Kidney capillary endothelial cell (primary cell): ENCODE results near the gene TFEB.

Experiments used
- DNase-seq: peaks from one replicate; pipeline ENCODE4 v3.0.0-alpha.2; 2018; ENCODE audit warnings: low spot score

The TFEB gene

DNA sequence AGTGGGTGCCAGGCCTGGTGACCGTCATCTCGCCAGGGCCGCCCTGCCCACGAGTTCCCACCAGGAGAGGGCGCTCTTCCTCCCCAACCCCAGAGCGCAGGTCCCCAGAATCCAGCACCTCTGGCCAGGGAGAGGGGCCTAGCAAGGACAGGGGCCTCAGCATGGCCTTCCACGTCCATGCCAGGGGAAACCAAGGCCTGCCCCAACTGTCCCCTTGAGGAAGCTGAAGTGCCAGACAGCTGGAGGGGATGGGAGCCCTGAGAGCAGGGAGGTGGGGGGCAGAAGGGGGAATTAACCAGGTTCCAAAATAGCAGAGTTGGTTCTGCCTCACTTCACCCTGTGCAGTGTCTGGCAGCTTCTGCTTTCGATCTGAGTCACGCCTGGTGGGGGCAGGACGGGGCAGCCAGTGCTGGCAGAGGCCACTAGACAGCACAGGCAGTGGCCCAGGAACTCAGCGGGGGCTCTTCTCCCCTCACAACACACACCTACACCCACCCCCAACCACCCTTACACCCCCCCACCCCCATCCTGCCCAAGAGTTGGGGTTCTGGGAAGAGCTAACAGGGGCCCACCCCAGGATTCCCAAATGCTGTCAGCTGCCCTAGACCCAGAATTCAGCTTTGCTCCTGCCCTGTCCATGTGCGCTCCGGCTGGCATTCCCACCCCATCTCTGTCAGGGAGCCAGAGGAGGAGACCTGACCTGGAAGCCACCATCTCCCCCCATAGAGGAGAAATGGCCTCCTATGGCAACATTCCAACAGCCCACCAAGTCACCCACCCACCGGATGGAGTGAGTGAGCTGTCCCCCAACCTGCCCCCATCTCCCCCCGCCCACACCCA is 29.2 kb downstream of the TFEB start:
- DNase-seq = no peak

DNA sequence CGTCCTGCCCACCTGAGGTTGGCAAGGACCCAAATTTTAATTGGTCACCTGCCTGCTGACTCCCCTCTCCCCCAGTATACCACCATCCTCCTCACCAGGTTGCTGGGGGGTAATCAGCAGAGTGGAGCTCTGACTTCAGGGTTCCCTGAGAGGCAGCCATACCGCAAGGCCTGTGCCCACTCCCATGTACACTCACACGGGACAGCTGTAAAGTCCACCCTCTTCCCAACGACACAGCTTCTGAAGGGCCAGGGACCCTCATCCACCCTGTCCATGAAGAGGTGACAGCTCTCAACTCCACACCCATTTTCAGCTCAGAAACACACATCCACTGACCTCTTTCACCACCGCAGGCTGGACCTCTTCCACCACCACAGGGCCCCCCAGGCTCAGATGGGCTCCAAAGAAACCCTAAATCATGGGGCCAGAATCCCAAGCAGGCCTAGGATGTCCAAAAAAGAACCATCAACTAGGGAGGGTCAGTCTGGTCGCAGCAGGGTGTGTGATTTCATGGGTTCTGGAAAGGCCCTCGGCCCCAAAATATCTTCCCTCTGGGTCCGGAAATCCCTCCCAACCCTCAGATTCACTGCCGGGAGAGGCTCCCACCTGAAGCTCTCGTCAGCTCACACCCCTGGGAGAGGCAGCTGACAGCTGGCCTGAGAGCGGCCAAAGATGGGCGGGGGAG is 30.0 kb downstream of the TFEB start:
- DNase-seq = no peak

DNA sequence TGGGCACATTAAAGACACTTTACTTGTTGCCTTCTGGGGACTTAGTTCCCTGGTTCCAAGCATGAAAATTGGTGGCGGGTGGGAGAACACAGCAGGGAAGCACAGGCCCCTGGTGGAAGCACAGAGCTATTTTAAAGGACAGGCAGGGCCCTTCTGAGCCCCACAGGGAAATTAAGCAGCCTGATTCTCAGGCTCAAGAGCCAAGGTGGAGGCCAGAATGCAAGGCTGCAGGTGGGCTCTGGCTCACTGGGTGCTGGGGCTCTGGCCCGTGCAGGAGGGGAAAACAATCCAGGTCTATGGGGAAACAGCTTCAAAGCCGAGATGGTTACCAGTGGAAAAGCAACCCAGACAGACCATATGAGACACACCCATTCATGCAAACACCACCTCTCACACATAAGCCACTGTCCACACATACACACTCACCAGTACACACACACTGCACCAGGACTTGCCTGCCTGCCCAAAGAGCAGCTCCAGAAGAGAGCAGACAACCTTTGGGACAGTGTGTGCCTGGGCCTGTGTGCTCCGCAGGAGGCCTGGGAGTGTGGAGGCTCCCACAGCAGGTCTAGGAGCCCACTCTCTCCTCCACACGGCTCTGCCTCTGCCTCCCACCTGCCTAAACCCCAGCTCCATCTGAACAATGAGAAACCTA is 30.6 kb downstream of the TFEB start:
- DNase-seq = no peak

GRCh38 chr6:41704028-41704427 is 31.4 kb downstream of the TFEB start:
- no peak for DNase-seq

GRCh38 chr6:41702771-41703494 is 32.5 kb downstream of the TFEB start:
- no peak for DNase-seq

GRCh38 chr6:41702089-41702745 is 33.2 kb downstream of the TFEB start:
- DNase-seq = no peak

DNA sequence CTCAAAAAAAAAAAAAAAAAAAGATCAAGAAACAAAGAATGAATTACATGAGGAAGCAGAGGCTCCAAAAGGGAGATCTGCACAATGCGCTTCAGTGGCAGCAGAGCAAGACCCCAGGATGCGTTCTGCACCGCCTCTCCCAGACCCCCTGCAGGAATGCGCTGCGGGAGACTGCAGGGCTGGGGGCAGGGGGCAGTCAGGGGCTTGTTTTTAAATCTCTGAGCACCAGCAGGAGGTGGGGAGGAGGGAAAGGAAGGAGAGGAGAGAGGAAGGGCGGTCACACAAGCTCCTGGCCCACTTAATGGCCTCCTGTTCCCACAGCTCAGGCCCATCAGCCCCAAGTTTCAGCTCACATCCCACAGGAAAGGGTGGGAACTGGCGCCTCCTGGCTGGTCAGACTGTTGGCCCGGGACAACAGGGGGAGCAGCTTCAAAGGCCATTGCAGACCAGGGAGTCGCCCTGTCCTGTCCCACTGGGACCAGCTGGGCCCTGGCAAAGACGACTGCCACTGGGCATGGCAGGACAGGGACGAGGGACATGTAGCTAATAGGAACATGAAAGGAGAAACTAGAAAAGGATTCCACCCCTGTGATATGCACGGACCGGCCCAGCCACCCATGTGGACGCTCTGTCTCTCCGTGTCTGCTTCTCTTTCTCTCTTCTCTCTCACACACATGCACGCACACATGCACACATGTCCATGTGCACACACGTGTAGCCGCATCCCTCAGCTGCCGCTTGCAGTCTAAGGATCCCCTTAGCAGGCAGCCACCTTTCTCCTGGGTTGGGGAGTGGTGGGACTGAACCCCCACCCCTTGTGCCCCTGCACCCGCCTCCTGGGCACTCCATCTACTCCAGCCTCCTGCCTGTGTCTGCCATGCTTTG is 34.7 kb downstream of the TFEB start:
- DNase-seq = no peak

- DNase-seq = no peak
Observed at GRCh38 chr6:41699063-41699462, 36.3 kb downstream of the TFEB start.

DNA sequence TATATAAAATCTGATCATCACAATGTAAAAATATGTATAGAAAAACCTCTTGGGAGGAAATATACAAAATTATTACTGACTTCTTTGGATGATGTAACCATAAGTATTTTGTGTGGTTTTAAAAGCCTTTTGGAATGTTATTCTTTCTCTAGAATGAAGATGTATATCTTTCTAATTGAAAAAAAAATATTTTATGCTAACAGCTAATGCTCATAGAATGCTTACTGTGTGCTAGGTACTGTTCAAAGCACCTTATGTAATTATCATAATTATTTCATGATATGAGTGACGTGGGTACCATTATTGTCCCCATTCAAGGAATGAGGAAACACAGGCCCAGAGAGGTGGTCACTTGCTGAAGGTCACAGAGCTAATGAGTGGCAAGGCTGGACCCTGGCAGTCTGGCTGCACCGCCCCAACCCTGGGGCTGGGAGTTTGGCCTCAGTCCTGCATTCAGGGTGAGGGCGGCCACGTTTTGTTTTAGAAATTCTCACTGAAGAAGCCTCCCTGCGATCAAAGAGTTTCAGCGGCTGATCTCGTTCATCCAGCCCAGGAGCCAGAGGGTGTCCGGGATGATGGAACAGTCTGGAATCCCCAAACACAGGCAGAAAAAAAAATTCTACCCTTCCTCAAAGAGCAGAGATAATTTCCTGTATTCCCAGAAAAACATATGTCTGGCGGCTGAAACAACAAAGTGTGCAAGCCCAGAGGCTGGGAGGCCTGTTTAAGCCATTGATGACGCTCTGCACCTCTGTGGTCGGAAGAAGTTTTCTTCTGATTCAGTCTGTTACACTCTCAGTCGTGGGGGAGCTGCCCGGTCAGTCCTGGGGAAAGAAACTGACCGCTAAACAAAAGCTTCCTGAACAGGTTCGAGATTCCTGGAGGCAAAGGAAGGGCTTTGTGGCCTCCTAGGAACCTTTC is 37.3 kb downstream of the TFEB start:
- DNase-seq = peak; percentile 21

- no peak for DNase-seq
Observed at GRCh38 chr6:41696788-41697187, 38.6 kb downstream of the TFEB start.

GRCh38 chr6:41695825-41696224 is 39.6 kb downstream of the TFEB start:
- DNase-seq = no peak

DNA sequence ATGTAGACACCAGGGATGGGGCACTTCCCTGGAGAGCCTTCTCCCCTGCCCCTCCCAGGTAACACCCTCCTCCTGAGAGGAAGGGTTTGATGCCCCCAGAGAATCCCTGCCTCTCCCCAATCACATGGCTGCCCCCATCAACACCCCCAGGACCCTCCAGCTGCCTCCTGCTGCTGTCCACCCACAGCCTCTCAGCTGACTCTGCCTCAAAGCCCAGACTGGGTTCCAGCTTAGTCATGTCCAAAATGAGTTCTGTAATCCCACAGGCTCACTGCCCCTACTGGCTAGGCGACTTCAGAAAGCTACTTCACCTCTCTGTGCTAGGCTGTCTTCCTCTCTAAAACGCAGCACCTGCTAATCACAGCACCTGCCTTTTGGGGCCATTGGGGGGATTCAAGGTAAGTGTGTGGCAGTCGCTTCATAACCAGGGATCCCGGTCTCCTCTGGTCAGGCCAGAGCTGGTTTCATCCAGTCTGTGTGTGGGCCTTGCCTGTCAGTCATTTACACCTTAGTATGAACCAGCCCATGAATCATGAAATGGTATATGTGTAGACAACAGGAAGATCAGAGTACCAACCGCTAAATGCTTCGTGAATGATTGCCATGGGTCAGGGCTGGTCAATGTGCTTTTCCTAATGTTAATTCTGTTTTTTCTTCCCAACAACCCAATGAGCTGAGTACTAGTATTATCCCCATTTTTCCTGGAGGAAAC is 40.4 kb downstream of the TFEB start:
- no peak for DNase-seq

DNA sequence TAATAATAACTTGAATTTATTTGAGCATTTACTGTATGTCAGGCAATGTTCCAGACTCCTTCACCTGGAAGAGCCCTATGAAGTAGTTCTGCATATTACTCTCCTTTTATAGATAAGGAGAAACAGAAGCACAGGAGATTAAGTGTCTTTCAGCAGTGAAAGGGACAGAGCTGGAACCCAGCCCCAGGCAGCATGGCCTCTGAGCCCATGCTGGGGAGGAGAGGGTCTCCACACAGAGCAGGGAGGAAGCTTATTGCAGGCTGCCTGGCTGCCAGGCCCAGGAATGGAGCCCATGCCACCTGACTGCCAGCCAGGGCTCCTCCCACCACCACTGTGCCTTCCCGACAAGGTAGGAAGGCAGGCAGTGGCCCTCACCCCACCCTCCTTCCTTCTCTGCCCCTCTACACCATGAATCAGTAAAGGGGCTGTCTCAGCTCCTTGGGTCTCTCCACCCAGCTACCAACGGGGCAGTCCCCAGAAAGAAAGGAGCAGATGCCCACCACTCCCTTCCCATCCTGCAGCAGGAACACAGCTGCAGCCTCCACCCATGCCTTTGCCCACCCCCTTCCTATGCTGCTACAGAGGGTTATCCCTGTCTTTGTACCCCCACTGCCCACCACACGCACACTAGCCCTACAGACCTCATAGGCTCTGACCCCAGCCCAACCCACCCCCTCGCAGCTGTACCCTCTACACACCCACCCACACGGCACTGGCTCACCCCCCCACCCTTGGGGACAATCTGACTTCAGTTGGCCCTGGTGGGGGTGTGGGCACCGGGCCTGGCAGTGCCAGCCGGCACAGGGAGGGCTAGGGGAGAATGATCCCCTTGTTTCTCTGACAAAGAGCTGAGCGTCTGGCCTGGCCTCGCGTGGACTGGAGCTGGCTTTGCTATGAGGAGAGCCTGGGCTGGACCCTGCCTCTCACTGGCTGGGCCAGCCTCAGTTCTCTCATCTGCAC is 41.8 kb downstream of the TFEB start:
- no peak for DNase-seq

GRCh38 chr6:41692730-41693129 is 42.7 kb downstream of the TFEB start:
- DNase-seq = no peak

DNA sequence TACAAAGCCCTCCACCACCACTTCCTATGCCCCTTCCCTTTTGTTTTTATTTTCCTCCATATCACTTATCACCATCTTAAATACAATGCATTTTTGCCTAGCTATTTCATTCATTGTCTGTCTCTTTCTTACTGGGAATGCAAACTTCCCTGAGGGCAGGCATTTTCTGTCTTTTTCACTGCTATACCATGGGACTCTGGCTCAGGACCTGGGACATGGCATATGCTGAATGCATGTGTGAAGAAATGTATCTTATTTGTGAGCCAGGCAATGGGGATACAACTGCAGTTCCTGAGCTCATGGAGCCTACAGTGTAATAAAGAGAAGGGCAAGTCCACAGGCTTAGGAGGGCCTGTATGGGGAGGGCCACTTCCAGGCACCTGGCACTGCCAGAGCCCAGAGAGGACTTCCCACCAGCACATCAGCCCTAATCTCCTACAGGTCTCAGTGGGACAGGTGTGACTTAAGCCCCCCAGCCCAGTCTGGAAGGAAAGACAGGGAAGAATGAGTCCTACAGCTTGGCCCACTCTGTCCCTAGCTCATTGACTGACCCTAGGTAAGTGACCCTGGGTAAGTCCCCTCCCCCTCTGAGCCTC is 43.2 kb downstream of the TFEB start:
- DNase-seq = no peak

GRCh38 chr6:41691426-41692079 is 43.9 kb downstream of the TFEB start:
- no peak for DNase-seq
